H1 (cell line): ENCODE results near the gene SCAF1. TPM values are rescaled to one million over a fixed set of nuclear protein-coding genes. Genes with fewer than 3 reads are reported as not detected.

Source experiments
- CTCF ChIA-PET: fragments of 300-600 bp; sonication (Branson Sonifier 250); formaldehyde crosslinking; loops from one replicate; lab custom pipeline; 2021; ENCODE audit not compliant: partially characterized antibody; lab: Charles Lee
- POLR2A ChIA-PET: fragments of 300-600 bp; sonication (Branson Sonifier 250); formaldehyde crosslinking; loops from one replicate; lab custom pipeline; 2021; ENCODE audit warnings: inconsistent platforms; ENCODE audit not compliant: partially characterized antibody; lab: Charles Lee
- DNase-seq, 2 experiments: peaks; one replicate each; pipeline versions ENCODE4 v3.0.0 to v3.0.0-alpha.2; 2010 to 2022; ENCODE audit warnings: low spot score in 2 of 2, low read depth in 1 of 2, mixed read lengths in 1 of 2
- FAIRE-seq: peaks from 2 replicates; lab custom pipeline; 2011; peaks lifted over from hg19 to GRCh38; lab: Jason Lieb, UNC
- H2AFZ ChIP-seq: 2 replicates; pipeline ENCODE4 v1.8.1; 2012; ENCODE audit warnings: low read length, inconsistent platforms
- H2AK5ac ChIP-seq: 2 replicates; pipeline ENCODE4 v1.6.1; 2013; ENCODE audit warnings: low read depth, low read length
- H2BK120ac ChIP-seq: replicated peaks from 2 replicates; pipeline ENCODE3; 2013; ENCODE audit warnings: low read depth, low read length, inconsistent platforms
- H2BK12ac ChIP-seq: 2 replicates; pipeline ENCODE4 v1.6.1; 2013; ENCODE audit warnings: low read depth, low read length
- H2BK15ac ChIP-seq: 2 replicates; pipeline ENCODE4 v1.6.1; 2013; ENCODE audit warnings: low read length
- H2BK20ac ChIP-seq: 2 replicates; pipeline ENCODE4 v1.6.1; 2013; ENCODE audit warnings: low read length
- H2BK5ac ChIP-seq: 2 replicates; pipeline ENCODE4 v1.6.1; 2013; ENCODE audit warnings: low read depth, low read length
- H3K14ac ChIP-seq: 2 replicates; pipeline ENCODE4 v1.6.1; 2013; ENCODE audit warnings: inconsistent platforms; ENCODE audit not compliant: insufficient read length
- H3K18ac ChIP-seq: 2 replicates; pipeline ENCODE4 v1.6.1; 2013; ENCODE audit warnings: low read length; ENCODE audit errors: extremely low read depth
- H3K23ac ChIP-seq: 2 replicates; pipeline ENCODE4 v1.6.1; 2013; ENCODE audit warnings: inconsistent platforms; ENCODE audit not compliant: insufficient read length
- H3K23me2 ChIP-seq: 2 replicates; pipeline ENCODE4 v1.6.1; 2013; ENCODE audit warnings: low read depth, low read length
- H3K27ac ChIP-seq: 2 replicates; pipeline ENCODE4 v1.6.1; 2011; ENCODE audit warnings: low read depth, low read length, inconsistent platforms
- H3K27me3 ChIP-seq, 4 experiments: replicated peaks in 1 of 4; 1 replicate in 1 of 4; 2 replicates in 3 of 4; pipeline versions ENCODE4 v1.6.1 to v1.8.1; 2011 to 2013; ENCODE audit warnings: low read length in 3 of 4, mild to moderate bottlenecking in 3 of 4, inconsistent platforms in 2 of 4, mixed read lengths in 2 of 4, moderate library complexity in 1 of 4; ENCODE audit not compliant: control insufficient read depth in 3 of 4, insufficient read depth in 3 of 4; ENCODE audit errors: extremely low read depth in 1 of 4
- H3K36me3 ChIP-seq, 4 experiments: 2 replicates each; pipeline versions ENCODE4 v1.6.1 to v1.8.1; 2011 to 2013; ENCODE audit warnings: mild to moderate bottlenecking in 4 of 4, low read length in 3 of 4, moderate library complexity in 2 of 4, control low read depth in 1 of 4, inconsistent platforms in 1 of 4; ENCODE audit not compliant: insufficient read depth in 4 of 4, control insufficient read depth in 2 of 4
- H3K4ac ChIP-seq: replicated peaks from 2 replicates; pipeline ENCODE3; 2013; ENCODE audit warnings: low read length, low read depth, mixed read lengths, inconsistent platforms; ENCODE audit not compliant: insufficient read length
- H3K4me1 ChIP-seq, 4 experiments: replicated peaks in 1 of 4; 1 replicate in 1 of 4; 2 replicates in 3 of 4; pipeline versions ENCODE4 v1.6.1 to v1.8.1; 2011 to 2013; ENCODE audit warnings: low read length in 3 of 4, inconsistent platforms in 2 of 4, mixed read lengths in 1 of 4; ENCODE audit not compliant: insufficient read depth in 4 of 4, control insufficient read depth in 3 of 4
- H3K4me2 ChIP-seq, 2 experiments: 2 replicates each; pipeline versions ENCODE4 v1.6.1 to v1.8.1; 2011 to 2013; ENCODE audit warnings: low read depth in 2 of 2, low read length in 2 of 2, control low read depth in 1 of 2, inconsistent platforms in 1 of 2, mild to moderate bottlenecking in 1 of 2; ENCODE audit not compliant: insufficient read depth in 1 of 2
- H3K4me3 ChIP-seq, 4 experiments: fragments of 200-600, 300-600 bp in 1 of 4; sonication (generic), shearing (Covaris generic), sonication (Bioruptor Twin) in 1 of 4; 2 replicates each; pipeline versions ENCODE4 v1.5.1 to v1.8.1; 2011 to 2016; ENCODE audit warnings: low read length in 4 of 4, low read depth in 3 of 4, control low read depth in 2 of 4, inconsistent platforms in 2 of 4, mild to moderate bottlenecking in 2 of 4, mixed read lengths in 1 of 4, moderate library complexity in 1 of 4; ENCODE audit not compliant: insufficient read depth in 2 of 4; ENCODE audit errors: extremely low read depth in 1 of 4
- H3K56ac ChIP-seq: replicated peaks from 2 replicates; pipeline ENCODE3; 2013; ENCODE audit warnings: low read depth, mild to moderate bottlenecking, mixed read lengths, low read length, inconsistent platforms; ENCODE audit not compliant: insufficient read length
- H3K79me1 ChIP-seq: 2 replicates; pipeline ENCODE4 v1.6.1; 2013; ENCODE audit warnings: low read depth, low read length, control low read depth
- H3K79me2 ChIP-seq, 2 experiments: 2 replicates each; pipeline versions ENCODE4 v1.6.1 to v1.8.1; 2012 to 2013; ENCODE audit warnings: low read length in 2 of 2, mild to moderate bottlenecking in 2 of 2, inconsistent platforms in 1 of 2; ENCODE audit not compliant: insufficient read depth in 2 of 2, control insufficient read depth in 1 of 2
- H3K9ac ChIP-seq, 4 experiments: replicated peaks in 1 of 4; 1 replicate in 1 of 4; 2 replicates in 3 of 4; pipeline versions ENCODE4 v1.6.1 to v1.8.1; 2011 to 2013; ENCODE audit warnings: low read depth in 3 of 4, low read length in 3 of 4, control low read depth in 2 of 4, mild to moderate bottlenecking in 2 of 4, moderate library complexity in 2 of 4, inconsistent platforms in 1 of 4; ENCODE audit errors: extremely low read depth in 1 of 4
- H3K9me3 ChIP-seq, 2 experiments: 2 replicates each; pipeline versions ENCODE4 v1.6.1 to v1.8.1; 2012 to 2013; ENCODE audit warnings: mild to moderate bottlenecking in 2 of 2, moderate library complexity in 2 of 2, control low read depth in 1 of 2, inconsistent platforms in 1 of 2, low read depth in 1 of 2, low read length in 1 of 2, mixed read lengths in 1 of 2; ENCODE audit not compliant: insufficient read depth in 2 of 2
- H4K20me1 ChIP-seq, 2 experiments: replicated peaks in 1 of 2; 2 replicates each; pipeline versions ENCODE3 to v1.8.1; 2011 to 2013; ENCODE audit warnings: inconsistent platforms in 2 of 2, low read length in 2 of 2, mild to moderate bottlenecking in 1 of 2; ENCODE audit not compliant: insufficient read depth in 2 of 2, control insufficient read depth in 1 of 2
- H4K5ac ChIP-seq: 2 replicates; pipeline ENCODE4 v1.6.1; 2013; ENCODE audit warnings: low read length, low read depth, mixed read lengths, inconsistent platforms; ENCODE audit not compliant: insufficient read length
- H4K8ac ChIP-seq: 2 replicates; pipeline ENCODE4 v1.8.0; 2013; ENCODE audit warnings: mild to moderate bottlenecking, moderate library complexity, low read length, inconsistent platforms; ENCODE audit not compliant: insufficient read depth; ENCODE audit errors: extremely low read depth
- H4K91ac ChIP-seq: replicated peaks from 2 replicates; pipeline ENCODE3; 2013; ENCODE audit warnings: low read length, mixed read lengths, inconsistent platforms; ENCODE audit not compliant: insufficient read length
- ASH2L ChIP-seq: fragments of 200-600, 300-600 bp; sonication (generic); IDR thresholded peaks from one replicate; pipeline ENCODE4 v1.7.1; 2017; ENCODE audit warnings: low read length
- CBX8 ChIP-seq: fragments of 300-800, 300-1000 bp; sonication (generic); IDR thresholded peaks from 2 replicates; pipeline ENCODE4 v1.7.1; 2016; ENCODE audit warnings: low read depth, low read length, borderline replicate concordance
- CEBPB ChIP-seq: IDR thresholded peaks from 2 replicates; pipeline ENCODE4 v1.6.1; 2012; ENCODE audit warnings: low read depth, low read length
- EP300 ChIP-seq, 2 experiments: IDR thresholded peaks; 1 replicate in 1 of 2; 2 replicates in 1 of 2; pipeline ENCODE4 v1.6.1; 2011 to 2012; ENCODE audit warnings: low read depth in 2 of 2, low read length in 2 of 2, mild to moderate bottlenecking in 2 of 2, borderline replicate concordance in 1 of 2, inconsistent platforms in 1 of 2, moderate library complexity in 1 of 2
- JUND ChIP-seq: IDR thresholded peaks from 2 replicates; pipeline ENCODE4 v1.6.1; 2011; ENCODE audit warnings: mild to moderate bottlenecking, improper control_type of control experiment, low read length
- KDM1A ChIP-seq: fragments of 200-600, 300-600 bp; sonication (generic); IDR thresholded peaks from 2 replicates; pipeline ENCODE4 v1.7.1; 2016; ENCODE audit warnings: mild to moderate bottlenecking, low read length, borderline replicate concordance
- KDM5A ChIP-seq: fragments of 200-600 bp; IDR thresholded peaks from 2 replicates; pipeline ENCODE4 v1.7.1; 2012; ENCODE audit warnings: mild to moderate bottlenecking, low read length, inconsistent platforms, mixed read lengths
- NANOG ChIP-seq: IDR thresholded peaks from 2 replicates; pipeline ENCODE4 v1.6.1; 2011; ENCODE audit warnings: low read length, low read depth, mild to moderate bottlenecking, inconsistent platforms; ENCODE audit not compliant: insufficient read depth, poor library complexity, severe bottlenecking
- RAD21 ChIP-seq, 2 experiments: IDR thresholded peaks in 1 of 2; conservative IDR thresholded peaks in 1 of 2; 2 replicates each; pipeline ENCODE4 v1.6.1; 2011; ENCODE audit warnings: low read depth in 2 of 2, low read length in 2 of 2, improper control_type of control experiment in 1 of 2, inconsistent platforms in 1 of 2, mild to moderate bottlenecking in 1 of 2, moderate library complexity in 1 of 2
- SIRT6 ChIP-seq: IDR thresholded peaks from one replicate; pipeline ENCODE4 v1.7.1; 2012; ENCODE audit warnings: low read length, inconsistent platforms
- SP1 ChIP-seq: IDR thresholded peaks from 2 replicates; pipeline ENCODE4 v1.6.1; 2011; ENCODE audit warnings: low read depth, low read length
- SP4 ChIP-seq: IDR thresholded peaks from 2 replicates; pipeline ENCODE4 v1.6.1; 2012; ENCODE audit warnings: low read length, inconsistent platforms
- WGBS, 2 experiments: shearing (Covaris generic) in 1 of 2; methylation state at CpG; one replicate each; pipeline versions ENCODE4 v1.1.6 to v1.1.7; 2013 to 2015; ENCODE audit warnings: low lambda C conversion rate in 2 of 2, mixed read lengths in 2 of 2, inconsistent platforms in 1 of 2, low coverage in 1 of 2, missing lambda C conversion rate in 1 of 2; ENCODE audit not compliant: insufficient replicate concordance in 2 of 2, insufficient coverage in 1 of 2, insufficient read length in 1 of 2; ENCODE audit errors: extremely low coverage in 1 of 2, missing lambda C conversion rate in 1 of 2; 5-methylcytosine and 5-hydroxymethylcytosine counted together
- polyA plus RNA-seq, 7 experiments: library from polyadenylated mRNA; depleted of rRNA in 3 of 7; stranded (reverse) in 5 of 7; unstranded in 2 of 7; fragments of >200 nt in 5 of 7; fragments of 200-250 nt in 2 of 7; gene quantifications; 1 replicate in 5 of 7; 2 replicates in 1 of 7; 4 replicates in 1 of 7; pipeline versions ENCODE4 v1.2.1 to v1.2.3, GENCODE V29; 2011 to 2013; ENCODE audit warnings: missing spikeins in 2 of 7, mixed read lengths in 2 of 7
- total RNA-seq: library from RNA; stranded (reverse); fragmentation: NEBNext Ultra II Directional; extraction: Animal tissue kit (Norgen Biotek cat#: 25700); gene quantifications from 2 replicates; pipeline ENCODE4 v1.2.1, GENCODE V29; 2021

The SCAF1 gene
- total and polyA plus RNA-seq, 2 of the 8 experiments (the other 6 are each of a cell fraction or from before 2014, with no cell fraction given): 9.7 to 81.7 TPM

- DNase-seq: no peak
- Histone ChIP-seq H3K79me1 (peaks cover 12% of the 10 kb centered on the region), H3K79me2 (peaks cover 10 to 24% of the 10 kb centered on the region in 2 experiments), H3K9me3 (no peaks in the 10 kb centered on the region), H2BK15ac (no peak overlapping the region), H4K5ac (no peak overlapping the region), H3K4me3 (peak overlapping the region; percentile 36 to 70 (median 38)), H2BK5ac (no peak overlapping the region), H3K4me1 (peaks cover 2 to 25% (median 15%) of the 10 kb centered on the region in 4 experiments), H2AK5ac (no peak overlapping the region), H4K8ac (no peak overlapping the region), H3K36me3 (no peaks in the 10 kb centered on the region), H3K14ac (no peak overlapping the region), H3K18ac (no peak overlapping the region; the same call in 1 of the 2 replicates), H2AFZ (no peak overlapping the region), H2BK120ac (no peak overlapping the region), H3K27ac (no peak overlapping the region), H3K56ac (no peak overlapping the region), H3K4me2 (peak overlapping the region; percentile 69 to 87), H3K27me3 (no peaks in the 10 kb centered on the region), H2BK12ac (0 out of 2 replicates have a peak overlapping the region, but pooled peaks have one; percentile 50), H3K23ac (no peak overlapping the region), H3K4ac (no peak overlapping the region), H2BK20ac (no peak overlapping the region; the same call in 1 of the 2 replicates), H3K23me2 (peaks cover 7% of the 10 kb centered on the region), H3K9ac (no peak overlapping the region; a peak in 2 of 7 replicates), H4K91ac (peak overlapping the region; percentile 5), H4K20me1 (peaks cover 3 to 14% of the 10 kb centered on the region in 2 experiments)
- no peak for FAIRE-seq
- ChIA-PET CTCF (interaction anchor here (1.0 to 1.9 kb wide), 5 partner anchors 8 to 39 kb away, joined by 3 to 9 read pairs (median 4); no protein-coding TSS in a partner anchor), POLR2A (interaction anchor here (0.6 to 50.7 kb wide), 18 partner anchors 9 to 237 kb away, joined by 3 to 840 read pairs (median 4); partner anchors contain the start of genes BCL2L12, CPT1C, IRF3 and NOSIP)
- WGBS, 2 experiments: 20% methylated on average over 12 of the region's 31 CpGs; no CpG with 5 or more reads in 1 of the 2 experiments
- TF ChIP-seq KDM1A: no peak
- no peak for TF ChIP-seq CEBPB
- no peak for TF ChIP-seq NANOG
- TF ChIP-seq SP4: no peak
- TF ChIP-seq EP300 (IDR thresholded peaks at IDR 0.05; ENCODE audit: borderline replicate concordance in 1 of 2, low read depth in 2 of 2, low read length in 2 of 2): no peak
- no peak for TF ChIP-seq CBX8
- no peak for TF ChIP-seq SP1
- no peak for TF ChIP-seq SIRT6
- no peak for TF ChIP-seq RAD21 (IDR thresholded peaks at IDR 0.05 in 1 of 2, conservative IDR thresholded peaks at IDR 0.05 in 1 of 2; ENCODE audit: low read depth in 2 of 2, low read length in 2 of 2)
- no peak for TF ChIP-seq JUND
- no peak for TF ChIP-seq ASH2L
- no peak for TF ChIP-seq KDM5A
Measured at GRCh38 chr19:49639401-49640112, 2.5 kb upstream of the SCAF1 start.
